GM12873 (cell line): ENCODE measurements around the gene NDRG4.

Experiments
- CTCF ChIP-seq: IDR thresholded peaks from 2 replicates; pipeline ENCODE4 v1.5.1; 2012; ENCODE audit warnings: low read depth, mild to moderate bottlenecking, moderate library complexity, low read length, control low read depth; ENCODE audit not compliant: insufficient read depth; ENCODE audit errors: missing control alignments

NDRG4 gene

DNA sequence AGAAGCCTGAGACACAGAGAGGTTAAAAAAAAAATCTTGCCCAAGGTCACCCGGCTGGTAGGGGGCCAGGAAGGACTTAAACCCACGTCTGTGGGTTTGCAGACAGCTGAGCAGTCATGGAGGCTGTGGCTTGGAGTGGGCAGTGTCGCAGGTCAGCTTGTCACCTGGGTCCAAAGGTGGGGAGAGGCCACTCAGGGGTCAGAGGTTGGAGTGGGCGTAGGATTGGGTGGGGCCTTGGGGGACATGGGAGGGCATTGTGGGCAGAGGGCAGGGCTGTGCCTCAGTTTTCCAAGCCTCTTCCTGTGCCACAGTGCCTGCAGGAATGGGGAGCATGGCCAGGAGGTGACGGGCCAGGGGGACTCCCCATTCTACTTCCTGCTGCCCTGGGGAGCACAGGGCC, 2.0 kb upstream of the NDRG4 start:
- no peak for TF ChIP-seq CTCF

GRCh38 chr16:58498341-58499091, 1.4 kb upstream of the NDRG4 start:
- TF ChIP-seq CTCF = no peak

DNA sequence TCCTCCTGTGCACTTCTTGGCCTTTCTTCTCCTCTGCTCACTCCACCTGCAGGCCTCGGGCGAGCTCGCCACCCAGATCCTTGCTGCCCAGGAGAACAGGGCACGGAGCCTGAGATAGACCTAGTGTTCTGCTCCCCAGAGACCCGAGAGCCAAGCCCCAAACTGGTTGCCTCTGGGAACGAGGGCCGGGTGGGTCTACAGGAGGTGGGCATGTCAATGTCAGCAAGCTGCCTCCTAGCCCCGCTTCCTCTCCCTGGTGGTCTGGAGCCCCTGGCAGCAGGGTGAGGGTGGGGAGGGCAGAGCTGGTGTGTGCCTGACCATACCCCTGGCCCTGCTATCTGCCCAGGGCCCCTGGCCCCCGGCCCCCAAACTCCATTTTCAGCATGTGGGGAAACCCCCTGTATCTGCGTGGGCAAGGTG, 841 bp upstream of the NDRG4 start:
- no peak for TF ChIP-seq CTCF

DNA sequence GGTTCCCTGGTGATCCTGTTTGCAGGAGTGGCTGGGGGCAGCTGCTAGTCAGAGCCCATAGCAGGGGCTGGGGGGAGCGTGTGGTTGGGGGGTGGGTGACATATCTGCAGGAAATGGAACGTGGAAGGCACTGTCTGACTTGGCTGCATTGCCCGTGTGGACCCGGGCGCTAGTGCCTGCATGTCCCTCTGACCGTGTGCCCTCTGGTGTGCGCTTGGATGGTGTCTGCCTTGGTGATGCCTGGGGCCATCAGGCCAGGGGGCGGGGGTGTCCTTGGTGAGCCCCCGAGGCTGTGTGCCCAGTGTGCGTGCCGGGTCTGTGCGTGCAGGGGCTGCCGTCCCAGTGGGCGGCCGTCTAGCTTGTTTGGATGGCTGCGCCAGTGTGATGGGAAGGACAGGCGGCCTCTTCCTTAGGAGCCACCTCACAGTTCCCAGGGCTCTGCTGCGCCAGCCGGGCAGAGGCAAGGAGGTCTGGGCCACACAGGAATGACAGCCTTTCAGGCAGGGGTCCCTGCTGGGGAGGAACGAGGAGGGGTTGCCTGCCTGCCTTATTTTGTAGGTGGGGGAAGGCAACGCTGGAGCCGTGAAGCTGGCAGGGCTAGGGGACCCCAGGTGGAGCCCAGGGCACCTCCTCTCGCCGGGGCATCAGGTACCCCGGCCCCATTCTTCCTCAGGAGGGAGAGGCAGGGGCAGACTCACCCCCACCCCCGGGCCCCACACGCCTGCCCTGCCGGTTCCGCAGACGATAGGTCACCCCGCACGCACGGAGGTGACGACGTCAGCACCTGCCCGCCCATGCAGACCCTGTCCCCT, 693 bp downstream of the NDRG4 start:
- no peak for TF ChIP-seq CTCF

- no peak for TF ChIP-seq CTCF
These were observed 1.5 kb downstream of the NDRG4 start for GRCh38 chr16:58501242-58502131.

DNA sequence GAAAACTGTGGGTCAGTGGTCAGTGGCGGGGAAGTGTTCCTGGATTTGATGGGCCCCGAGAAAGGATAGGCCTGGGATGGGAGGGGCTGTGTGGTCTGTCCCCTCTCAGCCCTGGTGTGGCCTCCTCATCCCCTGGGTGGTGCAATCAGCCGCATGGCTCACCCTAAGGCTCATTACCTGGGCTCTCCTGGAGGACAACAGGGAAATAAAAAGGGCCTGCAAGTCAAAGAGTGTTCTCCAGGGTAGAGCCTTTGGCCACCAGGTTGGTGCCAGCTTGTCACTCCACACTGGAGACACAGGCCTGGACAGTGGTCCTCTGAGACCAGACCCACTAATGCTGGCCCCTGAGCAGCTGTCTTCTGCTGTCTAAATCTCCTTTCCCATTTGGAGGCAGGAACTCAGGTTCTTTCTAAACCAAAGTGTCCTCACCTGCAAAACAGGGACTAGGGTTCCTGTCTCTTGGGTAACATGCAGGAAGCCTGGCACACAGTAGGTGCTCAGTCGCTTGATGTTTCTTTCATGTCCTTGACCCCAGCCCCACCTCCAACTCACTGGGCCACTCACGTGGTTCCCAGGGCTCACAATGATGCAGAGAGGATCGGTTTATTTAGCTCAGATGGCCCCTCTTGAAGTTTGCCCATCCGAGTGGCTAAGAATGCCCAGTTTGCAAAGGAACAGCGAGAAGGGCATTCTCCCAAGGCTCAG, 2.4 kb downstream of the NDRG4 start:
- TF ChIP-seq CTCF = no peak
